NCI-H748 treated with DMSO at 0.1 percent for 48 hours (cell line): ENCODE data around the gene UNC5B.
"Not testable (repeated sequence)": the region's sequence is repeated elsewhere in the genome, so short reads cannot be mapped to it uniquely, and the experiment has no call there.

Source experiments
- DNase-seq: peaks from one replicate; lab custom pipeline; 2025; lab: John Stamatoyannopoulos, UW

UNC5B gene

GRCh38 chr10:71268247-71268691 lies 55.9 kb downstream of the UNC5B start:
- no peak for DNase-seq

- DNase-seq: no peak
These were observed 56.4 kb downstream of the UNC5B start for GRCh38 chr10:71268758-71269157.

GRCh38 chr10:71269301-71270288 lies 57.2 kb downstream of the UNC5B start:
- DNase-seq: no peak

DNA sequence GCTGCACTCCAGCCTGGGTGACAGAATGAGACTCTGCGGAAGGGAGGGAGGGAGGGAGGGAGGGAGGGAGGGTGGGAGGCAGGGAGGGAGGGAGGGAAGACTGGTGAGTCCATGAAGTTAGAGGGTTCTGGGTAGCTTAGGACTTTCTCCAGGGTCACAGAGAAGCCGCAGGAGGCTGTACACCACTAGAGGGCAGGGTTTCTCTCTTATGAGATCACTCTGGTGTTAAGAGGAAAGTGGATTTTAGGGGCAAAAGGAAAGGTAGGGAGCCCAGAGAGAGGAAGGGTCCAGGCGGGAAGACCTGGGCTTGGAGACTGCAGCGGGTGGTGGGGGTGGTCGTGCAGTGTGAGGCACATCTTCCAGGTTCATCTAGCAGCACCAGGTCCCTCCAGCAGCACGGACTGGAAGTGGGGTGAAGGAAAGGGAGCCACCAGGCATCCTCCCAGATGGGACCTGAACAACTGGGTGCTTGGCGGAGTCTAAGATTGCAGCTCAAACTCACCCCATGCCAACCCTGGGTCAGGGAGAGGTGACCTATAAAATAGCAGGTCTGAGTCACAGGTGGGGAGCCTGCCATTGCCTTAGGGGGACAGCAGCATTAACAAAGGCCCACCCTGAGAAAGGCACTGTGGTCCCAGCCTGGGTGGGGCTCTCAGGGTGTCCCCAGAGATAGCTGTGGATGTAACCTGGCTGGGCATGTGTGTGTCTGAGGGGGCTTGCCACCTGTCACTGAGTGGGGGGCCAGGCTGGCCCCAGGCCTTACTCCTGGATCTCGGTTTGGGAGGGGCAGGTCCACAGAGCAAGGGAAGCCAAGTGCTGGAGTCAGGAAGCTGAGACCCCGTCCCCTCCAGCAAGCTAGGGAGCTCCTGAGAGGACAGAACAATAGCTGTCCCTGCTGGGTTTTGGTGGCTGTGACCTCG lies 58.2 kb downstream of the UNC5B start:
- peak; percentile 1 for DNase-seq

GRCh38 chr10:71271662-71272055 lies 59.3 kb downstream of the UNC5B start:
- no peak for DNase-seq

GRCh38 chr10:71272056-71272771 lies 59.8 kb downstream of the UNC5B start:
- DNase-seq: no peak

- not testable (repeated sequence) for DNase-seq
These were observed 60.6 kb downstream of the UNC5B start for GRCh38 chr10:71272974-71273373.

- no peak for DNase-seq
These were observed 61.1 kb downstream of the UNC5B start for GRCh38 chr10:71273506-71273905.

DNA sequence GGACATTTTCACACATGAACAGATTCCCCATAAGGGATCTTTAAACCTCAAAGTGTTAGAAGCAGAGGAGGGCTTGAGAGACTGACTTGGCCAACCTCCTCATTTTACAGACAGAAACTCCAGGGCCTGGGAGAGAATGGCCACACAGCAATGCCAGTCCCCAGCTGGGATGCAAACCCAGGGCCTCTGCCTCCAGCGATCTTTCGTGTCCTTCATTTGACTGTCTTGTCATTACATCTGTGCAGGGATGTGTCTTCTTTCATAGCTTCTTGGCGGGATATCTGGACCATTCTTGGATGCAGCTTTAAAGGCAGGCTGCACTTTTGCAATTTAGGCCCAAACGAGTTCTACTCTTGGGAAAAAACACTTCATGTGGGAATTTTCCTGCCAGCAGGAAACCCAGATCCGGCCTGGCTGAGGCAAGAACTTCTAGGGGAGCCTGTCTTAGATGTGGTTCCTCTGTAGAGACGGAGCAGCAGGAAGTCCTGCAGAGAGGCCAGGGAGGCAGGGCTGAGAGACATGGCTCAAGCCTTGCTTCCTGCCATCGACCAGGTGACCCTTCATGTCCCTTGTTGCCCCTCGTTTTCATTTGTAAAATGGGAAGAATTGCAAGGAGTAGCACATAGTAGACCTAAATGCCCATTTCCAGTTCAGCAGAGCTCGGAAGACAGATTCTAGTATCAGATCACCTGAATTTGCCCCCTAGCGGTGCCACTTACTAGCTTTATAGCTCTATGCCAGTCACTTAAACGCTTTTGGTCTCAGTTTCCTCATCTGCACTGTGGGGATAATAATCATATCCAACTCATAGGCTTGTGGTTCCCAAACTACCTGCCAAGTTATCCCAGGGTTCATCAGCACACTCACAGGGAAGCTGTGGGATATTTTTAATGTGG lies 62.8 kb downstream of the UNC5B start:
- no peak for DNase-seq

- DNase-seq: no peak
These were observed 64.5 kb downstream of the UNC5B start for GRCh38 chr10:71276873-71277272.

DNA sequence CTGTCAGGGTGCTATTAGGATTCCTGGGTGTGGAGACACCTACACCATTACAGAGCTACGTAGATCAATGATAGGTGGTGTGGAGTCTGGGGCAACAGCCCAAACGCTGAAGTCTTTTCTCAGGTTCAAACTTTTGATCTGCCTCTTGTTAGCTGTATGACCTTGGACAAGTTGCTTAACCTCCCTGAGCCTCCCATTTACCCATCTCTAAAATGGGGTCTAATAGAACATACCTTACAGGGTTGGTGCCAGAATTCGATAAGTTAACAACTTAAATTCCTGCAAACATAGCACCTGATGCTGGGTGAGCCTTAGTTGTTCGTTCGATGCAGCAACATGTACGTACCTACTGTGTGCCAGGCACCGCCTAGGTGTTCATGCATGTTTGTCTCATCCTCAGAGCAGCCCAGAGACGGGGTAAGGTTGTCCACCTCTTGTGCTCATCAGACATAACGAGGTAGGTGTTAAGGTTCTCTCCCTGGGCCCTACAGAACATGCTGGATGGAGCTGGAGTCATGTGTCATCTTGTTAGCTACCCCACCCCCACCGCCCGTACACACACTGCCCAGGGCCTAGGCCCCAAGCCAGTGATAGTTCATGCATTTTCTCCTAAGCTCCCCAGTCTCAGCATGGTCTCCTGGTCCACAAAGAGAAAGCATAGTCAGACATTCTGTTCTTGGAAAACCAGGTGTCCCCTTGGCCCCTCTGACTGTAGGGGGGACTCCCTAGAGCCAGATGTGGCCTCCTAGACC lies 65.7 kb downstream of the UNC5B start:
- DNase-seq: no peak

DNA sequence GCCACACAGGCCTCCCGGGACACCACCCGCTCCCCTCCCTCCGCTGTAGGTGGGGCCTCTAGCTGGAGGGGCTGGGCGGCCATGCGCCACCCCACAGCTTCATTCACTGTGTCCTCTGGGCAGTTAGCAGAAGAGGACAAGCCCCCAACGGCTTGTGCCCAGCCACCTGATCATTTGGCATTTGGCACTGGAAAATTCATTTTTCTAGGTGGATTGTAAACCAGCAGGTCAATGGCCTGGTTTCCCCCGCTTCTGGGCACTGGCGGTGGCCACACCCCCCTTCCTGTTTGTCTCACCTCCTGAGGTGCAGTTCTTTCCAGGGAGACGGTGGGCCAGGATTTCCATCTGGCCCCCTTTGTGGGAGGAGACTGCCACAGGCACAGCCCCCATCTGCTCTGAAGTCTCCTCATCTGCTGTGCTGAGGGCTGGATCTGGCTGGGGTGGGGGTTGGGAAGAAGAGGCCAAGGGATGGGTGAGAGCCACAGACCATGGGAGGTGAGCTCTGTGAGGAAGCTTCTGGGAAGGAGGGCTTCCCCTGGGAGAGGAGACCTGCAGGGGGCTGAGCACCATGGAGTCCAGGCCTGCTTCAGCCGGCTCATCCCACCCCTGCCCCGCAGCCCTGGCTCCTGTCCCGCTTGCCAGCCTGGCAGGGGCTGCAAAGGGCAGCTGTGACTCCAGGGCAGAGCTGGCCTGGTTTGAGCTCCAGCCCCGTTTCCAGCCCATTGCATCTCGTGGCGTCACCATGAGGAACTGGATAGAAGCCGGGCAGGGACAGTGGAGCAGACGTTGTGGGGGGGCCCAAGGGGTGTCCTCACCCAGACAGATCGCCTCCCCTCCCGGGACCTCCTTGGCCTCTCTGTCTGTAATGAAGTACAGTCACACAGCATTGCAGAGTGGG lies 66.6 kb downstream of the UNC5B start:
- no peak for DNase-seq

- DNase-seq: no peak
These were observed 67.3 kb downstream of the UNC5B start for GRCh38 chr10:71279590-71280170.

DNA sequence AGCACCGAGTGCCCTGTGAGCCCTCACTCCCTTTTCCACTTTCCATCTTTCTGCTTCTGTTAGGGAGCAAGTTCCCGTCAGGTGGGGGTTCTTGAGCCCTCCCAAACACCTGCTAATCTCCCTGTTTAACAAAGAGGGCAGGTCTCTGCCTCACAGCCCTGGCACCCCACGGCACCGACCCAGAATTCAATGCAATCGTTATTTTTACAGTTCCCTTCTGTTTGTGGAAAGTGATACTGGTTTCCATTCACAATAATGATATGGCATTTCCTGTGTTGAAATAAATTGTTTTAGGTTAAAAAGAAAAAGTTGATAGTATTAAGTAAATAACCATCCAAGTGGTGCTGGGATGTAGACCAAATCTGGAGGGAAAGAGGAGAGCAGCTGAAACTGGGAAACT lies 67.8 kb downstream of the UNC5B start:
- no peak for DNase-seq

GRCh38 chr10:71280825-71281224 lies 68.5 kb downstream of the UNC5B start:
- DNase-seq: no peak

GRCh38 chr10:71281646-71282322 lies 69.4 kb downstream of the UNC5B start:
- no peak for DNase-seq

- DNase-seq: no peak
These were observed 69.9 kb downstream of the UNC5B start for GRCh38 chr10:71282323-71282680.

DNA sequence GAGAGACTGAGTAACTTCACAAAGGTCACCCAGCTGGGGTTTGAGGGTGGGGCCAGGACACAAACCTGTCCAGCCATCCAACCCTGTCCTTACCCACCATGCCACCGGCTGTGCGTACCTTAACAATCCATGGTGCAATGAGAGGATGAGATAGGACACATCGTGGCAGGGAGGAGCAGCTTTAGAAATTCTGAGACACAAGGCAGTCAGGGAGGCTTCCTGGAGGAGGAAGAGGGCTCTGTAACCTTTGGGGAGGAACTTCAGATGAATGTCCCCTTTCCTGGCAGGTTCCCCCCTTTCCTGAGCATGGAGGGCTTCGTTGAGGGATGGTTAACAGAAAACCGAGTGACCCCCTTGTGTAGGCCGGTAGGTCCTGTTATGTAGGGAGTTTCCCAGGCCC lies 71.0 kb downstream of the UNC5B start:
- no peak for DNase-seq
